IPS-18c (cell line): Measurements from ENCODE around the gene SRGN.
"Not testable (repeated sequence)": the region's sequence is repeated elsewhere in the genome, so short reads cannot be mapped to it uniquely, and the experiment has no call there.

ENCODE experiments used
- H3K4me3 ChIP-seq: 2 replicates; pipeline ENCODE4 v1.7.0; 2013; ENCODE audit warnings: low read depth, mild to moderate bottlenecking, low read length, moderate library complexity; ENCODE audit not compliant: insufficient read depth
- H3K9me3 ChIP-seq: one replicate; pipeline ENCODE4 v1.6.1; 2013; ENCODE audit warnings: mild to moderate bottlenecking, low read length, moderate library complexity; ENCODE audit not compliant: control insufficient read depth, insufficient read depth

SRGN gene

DNA sequence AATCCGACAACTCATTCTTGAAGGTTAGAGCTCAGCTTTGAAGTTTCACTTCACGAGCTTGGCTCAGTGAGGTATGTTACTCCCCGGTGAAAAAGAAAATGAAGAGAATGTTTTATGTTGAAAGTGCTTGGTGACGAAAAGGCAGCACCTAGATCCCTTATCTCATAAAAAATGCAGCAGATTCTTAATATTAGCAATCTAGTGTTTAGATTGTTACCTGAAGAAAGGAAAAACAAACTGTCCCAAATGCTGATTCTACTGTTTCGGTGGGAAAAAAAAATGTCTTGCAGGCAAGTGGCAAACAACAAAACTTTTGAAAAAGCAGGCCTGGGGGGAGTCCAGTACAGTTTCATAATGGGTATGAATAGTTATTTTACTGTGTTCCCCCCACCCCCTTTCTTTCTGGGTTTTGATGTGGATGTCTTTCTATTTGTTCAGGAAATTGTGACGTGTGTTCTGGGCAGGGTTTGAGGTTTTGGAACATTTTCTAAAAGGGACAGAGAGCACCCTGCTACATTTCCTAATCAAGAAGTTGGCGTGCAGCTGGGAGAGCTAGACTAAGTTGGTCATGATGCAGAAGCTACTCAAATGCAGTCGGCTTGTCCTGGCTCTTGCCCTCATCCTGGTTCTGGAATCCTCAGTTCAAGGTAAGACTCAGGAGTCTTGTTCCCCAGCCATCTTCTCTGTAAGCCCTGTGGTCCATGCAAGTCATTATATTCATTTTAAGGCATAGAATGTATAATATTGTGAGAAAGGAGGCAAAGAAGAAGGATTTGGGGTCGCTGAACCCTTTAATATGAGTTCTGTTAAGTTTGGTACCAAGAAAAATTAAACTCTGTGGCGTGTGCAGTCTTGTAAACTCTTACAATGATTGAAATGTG lies at the start of gene SRGN:
Gene SRGN, plus strand, starts transcription at position 514 of the 881 bp plus-strand sequence. Its CDS starts 55 bp downstream, at position 569.
- no peak within 1 kb of the TSS for H3K4me3 ChIP-seq
- H3K9me3 ChIP-seq: no peaks in the 10 kb centered on the region

DNA sequence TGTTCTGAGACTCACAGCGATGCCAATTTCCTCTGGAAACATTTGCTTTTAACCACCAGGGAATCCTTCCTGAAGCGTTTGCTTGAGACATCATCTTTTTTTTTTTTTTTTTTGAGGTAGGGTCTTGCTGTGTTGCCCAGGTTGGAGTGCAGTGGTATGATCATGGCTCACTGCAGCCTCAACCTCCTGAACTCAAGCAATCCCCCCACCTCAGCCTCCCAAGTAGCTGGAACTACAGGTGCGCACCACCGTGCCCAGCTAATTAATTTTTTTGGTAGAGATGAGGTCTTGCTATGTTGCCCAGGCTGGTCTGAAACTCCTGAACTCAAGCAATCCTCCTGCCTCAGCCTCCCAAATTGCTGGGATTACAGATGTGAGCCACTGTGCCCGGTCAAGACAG lies 47.0 kb upstream of the SRGN start:
- not testable (repeated sequence) for H3K4me3 ChIP-seq, H3K9me3 ChIP-seq

- H3K9me3 ChIP-seq: no peaks in the 10 kb centered on the region
- no peak overlapping the region for H3K4me3 ChIP-seq
These were observed 45.5 kb upstream of the SRGN start for GRCh38 chr10:69042417-69042816.

- no peaks in the 10 kb centered on the region for H3K9me3 ChIP-seq
- no peak overlapping the region for H3K4me3 ChIP-seq
These were observed 45.1 kb upstream of the SRGN start for GRCh38 chr10:69042838-69043237.

- Histone ChIP-seq H3K4me3 (no peak overlapping the region), H3K9me3 (no peaks in the 10 kb centered on the region)
These were observed 43.9 kb upstream of the SRGN start for GRCh38 chr10:69043931-69044531.

GRCh38 chr10:69044546-69044945 lies 43.4 kb upstream of the SRGN start:
- Histone ChIP-seq H3K4me3 (no peak overlapping the region), H3K9me3 (no peaks in the 10 kb centered on the region)

DNA sequence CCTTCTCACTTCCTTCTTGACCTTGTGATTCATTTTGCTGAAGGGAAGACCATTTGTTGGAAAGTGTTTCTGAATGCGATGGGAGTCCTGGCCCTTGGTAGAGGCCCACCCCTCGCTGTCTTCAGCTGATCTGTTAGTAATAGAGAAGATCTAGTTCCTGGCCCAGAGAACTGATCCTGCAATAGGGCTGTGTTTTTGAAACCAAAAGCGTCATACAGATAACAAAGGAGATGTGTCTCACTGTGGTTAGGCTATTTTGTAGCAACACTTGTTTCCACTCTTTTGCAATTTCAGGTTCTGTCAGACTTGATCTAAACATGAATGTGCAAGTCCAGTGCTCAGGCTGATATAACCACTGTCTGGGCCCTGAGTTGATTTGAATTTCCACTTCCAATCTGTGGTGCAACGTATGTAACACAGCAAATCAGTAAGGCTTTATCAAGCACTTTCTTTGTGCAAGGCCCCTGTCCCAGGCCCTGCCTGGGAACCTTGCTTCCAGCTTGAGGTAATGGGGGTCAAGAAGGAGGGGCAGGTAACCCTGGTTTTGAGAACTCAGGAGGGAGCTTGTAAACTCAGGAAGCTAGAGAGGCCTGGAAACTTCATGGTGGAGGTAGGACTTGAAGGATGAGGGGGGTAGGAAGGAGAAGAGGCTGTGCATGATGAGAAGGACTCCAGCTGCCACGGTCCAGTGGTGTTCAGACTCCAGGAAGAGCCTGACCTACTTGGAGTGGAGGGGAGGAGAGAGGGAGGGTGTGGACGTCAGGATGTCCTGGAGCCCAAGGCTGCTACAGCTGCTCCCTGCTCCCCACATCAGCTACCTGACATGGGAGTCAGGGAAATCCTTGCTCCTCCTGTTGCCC lies 42.2 kb upstream of the SRGN start:
- Histone ChIP-seq H3K4me3 (no peak overlapping the region), H3K9me3 (no peaks in the 10 kb centered on the region)

DNA sequence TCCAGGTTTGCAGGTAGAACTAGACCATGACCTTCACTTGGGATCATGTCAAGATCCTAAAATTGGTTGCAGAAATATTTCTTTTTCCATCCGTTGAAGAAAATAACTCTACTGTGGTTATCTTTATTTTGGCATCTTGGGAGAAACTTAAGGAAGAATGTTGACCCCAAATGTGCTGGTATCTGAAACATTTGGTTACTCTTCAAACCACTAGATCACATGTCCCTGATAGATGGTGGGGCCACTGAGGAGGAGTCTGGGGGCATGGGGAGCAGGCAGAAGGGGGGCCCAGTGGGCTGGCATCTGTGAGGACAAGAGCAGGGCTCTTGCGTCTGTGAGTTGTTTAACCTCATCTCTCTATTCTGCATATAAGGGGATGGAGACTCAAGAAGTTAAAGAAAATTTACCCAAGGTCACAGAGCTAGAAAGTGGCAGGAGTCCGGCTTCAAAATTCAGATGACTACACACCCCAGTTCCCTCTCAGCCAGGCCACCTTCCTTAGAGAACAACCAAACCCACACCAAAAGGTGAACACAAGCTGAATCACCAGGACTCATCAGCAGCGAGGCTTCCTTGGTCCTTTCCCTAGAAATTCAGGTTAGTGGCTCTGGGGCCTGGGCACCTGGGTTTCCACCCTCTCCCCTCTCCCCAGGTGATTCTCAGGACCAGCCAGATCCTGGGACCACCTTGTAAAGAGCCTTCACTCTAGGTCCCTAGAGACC lies 40.6 kb upstream of the SRGN start:
- no peaks in the 10 kb centered on the region for H3K9me3 ChIP-seq
- H3K4me3 ChIP-seq: no peak overlapping the region

DNA sequence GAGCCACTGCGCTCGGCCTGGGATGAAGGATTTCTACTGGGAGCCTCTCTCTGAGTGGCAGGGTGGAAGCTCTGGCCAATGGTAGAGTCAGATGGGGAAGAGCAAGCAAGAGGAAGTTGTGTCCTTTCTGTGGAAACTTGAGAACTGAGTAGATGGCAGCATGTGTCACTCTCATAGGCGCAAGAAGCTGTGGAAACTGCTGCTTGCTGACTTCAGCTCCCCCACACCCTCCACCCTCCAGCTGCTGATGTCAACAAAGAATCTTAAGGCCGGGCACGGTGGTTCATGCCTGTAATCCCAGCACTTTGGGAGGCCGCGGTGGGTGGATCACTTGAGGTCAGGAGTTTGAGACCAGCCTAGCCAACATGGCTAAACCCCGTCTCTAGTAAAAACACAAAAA lies 39.8 kb upstream of the SRGN start:
- H3K4me3 ChIP-seq: no peak overlapping the region
- H3K9me3 ChIP-seq: no peaks in the 10 kb centered on the region

DNA sequence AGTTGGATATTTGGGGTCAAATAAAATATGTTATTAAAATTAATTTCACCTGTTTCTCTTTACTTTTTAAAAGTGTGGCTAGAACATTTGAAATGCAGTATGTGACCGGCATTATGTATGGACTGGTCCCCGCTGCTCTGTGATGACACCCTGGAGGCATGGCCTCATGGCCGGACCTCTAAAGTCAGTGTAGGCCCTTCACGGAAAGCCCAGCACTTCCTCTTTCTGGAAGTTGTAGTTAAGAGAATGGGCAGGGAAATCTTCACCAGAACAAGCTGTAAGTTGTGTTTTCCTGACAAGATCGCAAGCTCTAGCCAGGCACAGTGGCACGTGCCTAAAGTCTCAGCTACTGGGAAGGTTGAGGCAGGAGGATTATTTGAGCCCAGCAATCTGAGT lies 38.3 kb upstream of the SRGN start:
- H3K4me3 ChIP-seq: no peak overlapping the region
- H3K9me3 ChIP-seq: no peaks in the 10 kb centered on the region

- H3K9me3 ChIP-seq: no peaks in the 10 kb centered on the region
- no peak overlapping the region for H3K4me3 ChIP-seq
These were observed 36.6 kb upstream of the SRGN start for GRCh38 chr10:69051303-69051702.

DNA sequence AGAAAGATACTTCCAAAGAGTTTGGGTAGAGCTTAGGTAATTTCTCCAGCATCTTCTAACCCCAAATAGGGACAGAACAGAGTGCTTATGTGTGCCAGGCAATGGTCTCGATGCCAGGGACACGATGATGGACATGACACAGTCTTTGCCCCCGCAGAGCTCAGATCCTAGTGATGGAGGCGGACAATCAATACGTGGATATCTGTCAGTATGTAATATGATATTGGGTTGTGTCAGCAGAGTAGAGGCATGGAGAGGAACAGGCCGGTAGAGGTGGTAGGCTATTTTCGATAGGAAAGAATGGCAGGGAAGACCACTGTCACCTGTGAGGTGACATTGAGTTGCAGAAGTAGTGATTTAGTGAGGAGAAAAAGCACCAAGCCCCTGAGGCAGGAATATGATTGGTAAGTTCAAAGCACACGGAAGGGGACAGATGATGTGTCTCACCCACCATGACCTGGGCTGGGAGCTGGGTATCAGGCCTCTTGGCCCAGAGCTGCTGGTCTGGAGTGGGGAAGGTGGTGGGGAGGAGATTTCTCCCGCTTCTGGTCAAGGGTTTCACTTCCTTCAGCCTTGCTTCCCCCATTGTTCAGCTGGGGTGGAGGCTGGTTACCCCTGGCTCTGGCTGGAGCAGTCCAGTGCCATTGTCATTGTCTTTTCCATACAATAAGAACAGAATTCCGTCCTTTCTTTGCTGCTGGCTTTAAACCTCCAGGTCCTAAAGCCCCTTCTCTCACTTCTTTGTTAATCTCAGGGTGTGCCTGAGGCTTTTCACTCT lies 36.0 kb upstream of the SRGN start:
- no peak overlapping the region for H3K4me3 ChIP-seq
- no peaks in the 10 kb centered on the region for H3K9me3 ChIP-seq

- no peak overlapping the region for H3K4me3 ChIP-seq
- H3K9me3 ChIP-seq: no peaks in the 10 kb centered on the region
These were observed 35.2 kb upstream of the SRGN start for GRCh38 chr10:69052736-69053135.

DNA sequence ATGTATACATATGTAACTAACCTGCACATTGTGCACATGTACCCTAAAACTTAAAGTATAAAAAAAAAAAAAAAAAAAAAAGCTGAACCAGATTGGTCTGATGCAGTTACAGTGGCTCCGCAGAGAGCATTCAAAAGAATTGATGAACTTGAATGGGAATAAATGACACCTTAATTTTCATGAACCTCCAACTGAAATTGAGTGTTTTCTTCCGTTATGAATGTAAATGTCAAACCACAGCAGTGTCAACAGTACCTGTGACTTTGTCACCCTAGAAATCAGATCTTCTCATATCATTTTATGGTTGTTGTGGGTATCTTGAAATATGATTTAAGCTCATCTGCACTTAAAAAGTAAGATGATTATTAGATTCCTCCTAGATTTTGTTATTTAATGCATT lies 32.7 kb upstream of the SRGN start:
- Histone ChIP-seq H3K9me3 (no peaks in the 10 kb centered on the region), H3K4me3 (no peak overlapping the region)

- Histone ChIP-seq H3K9me3 (no peaks in the 10 kb centered on the region), H3K4me3 (no peak overlapping the region)
These were observed 31.8 kb upstream of the SRGN start for GRCh38 chr10:69056129-69056528.

DNA sequence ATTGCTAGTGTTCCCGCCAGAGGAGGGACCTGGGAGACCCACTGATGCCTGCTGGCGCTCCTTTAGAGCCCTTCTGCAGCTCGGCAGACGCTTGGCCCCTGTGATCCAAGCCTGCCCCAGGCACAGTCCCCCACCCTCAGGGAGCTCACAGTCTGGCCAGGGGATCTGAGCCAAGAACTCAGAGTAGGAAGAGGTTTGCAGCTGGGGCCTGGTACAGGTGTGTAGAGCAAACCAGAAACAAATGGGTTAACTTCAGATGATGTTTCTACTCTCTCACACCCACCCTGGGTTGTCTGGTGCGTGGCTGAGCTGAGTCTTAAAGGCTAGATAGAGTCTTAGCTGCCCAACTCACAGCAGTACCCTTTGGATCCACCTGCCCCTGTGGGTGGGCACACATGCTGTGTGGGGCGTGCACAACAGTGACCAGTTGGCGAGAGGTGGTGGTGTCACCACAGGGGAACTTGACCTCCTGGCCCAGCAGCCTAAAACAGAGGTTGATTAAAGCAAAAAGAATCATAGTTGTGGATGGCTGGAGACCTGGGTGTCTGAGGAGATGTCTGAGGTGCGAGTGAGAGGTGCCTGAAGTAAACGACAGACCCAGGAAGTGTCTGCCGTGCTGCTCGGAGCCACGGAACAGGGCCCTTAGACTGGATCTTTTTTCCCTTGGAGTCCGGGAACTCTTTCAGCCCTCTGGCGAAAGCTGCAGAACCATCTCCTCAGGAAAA lies 31.2 kb upstream of the SRGN start:
- Histone ChIP-seq H3K9me3 (no peaks in the 10 kb centered on the region), H3K4me3 (no peak overlapping the region)
